K562 (cell line): ENCODE results near the gene RACGAP1. TPM values are rescaled to one million over a fixed set of nuclear protein-coding genes. Genes with fewer than 3 reads are reported as not detected.

Experiments
- ATAC-seq: fragments of 200-7000 bp; cut with Tn5 transposase; 3 replicates; pipeline ENCODE4 v1.9.1; 2020; ENCODE audit warnings: moderate library complexity
- BruUV-seq: library from RNA; stranded (reverse); fragments of 400-500 nt; replicated peaks from 2 replicates; lab custom pipeline; 2021; lab: Mats Ljungman, UMichigan
- CTCF ChIA-PET: fragments of 300-600 bp; formaldehyde crosslinking; extraction: SDS; loops from one replicate; lab custom pipeline; 2021; ENCODE audit warnings: low intra/inter-chr PET ratio; lab: Yijun Ruan, JAX
- POLR2A ChIA-PET: fragments of 300-600, 350-650 bp; sonication (Branson Sonifier 250); formaldehyde crosslinking; extraction: SDS; loops from one replicate; lab custom pipeline; 2021; ENCODE audit warnings: antibody characterized with exemption, inconsistent platforms; lab: Yijun Ruan, JAX
- DNase-seq, 4 experiments: peaks; one replicate each; pipeline versions ENCODE4 v3.0.0 to v3.0.0-alpha.2; 2011 to 2018; ENCODE audit warnings: low spot score in 3 of 4, mixed read lengths in 3 of 4; ENCODE audit errors: extremely low read depth in 1 of 4
- FAIRE-seq: peaks from 2 replicates; lab custom pipeline; 2011; peaks lifted over from hg19 to GRCh38; lab: Jason Lieb, UNC
- H2AFZ ChIP-seq: 2 replicates; pipeline ENCODE4 v1.6.0; 2011; ENCODE audit warnings: low read depth, low read length, control low read depth, inconsistent platforms
- H3K27ac ChIP-seq: fragments of 200-600 bp; 3 replicates; pipeline ENCODE4 v1.8.0; 2011; ENCODE audit warnings: low read depth, mild to moderate bottlenecking, control low read depth, inconsistent platforms, low read length, moderate library complexity, mixed read lengths; ENCODE audit errors: extremely low read depth
- H3K27me3 ChIP-seq, 2 experiments: fragments of 300-600 bp in 1 of 2; 2 replicates in 1 of 2; 3 replicates in 1 of 2; pipeline versions ENCODE4 v1.6.0 to v1.8.0; 2011; ENCODE audit warnings: inconsistent platforms in 2 of 2, low read length in 2 of 2, mild to moderate bottlenecking in 1 of 2, mixed read lengths in 1 of 2, moderate library complexity in 1 of 2; ENCODE audit not compliant: control insufficient read depth in 2 of 2, insufficient read depth in 2 of 2
- H3K36me3 ChIP-seq: fragments of 300-600 bp; 3 replicates; pipeline ENCODE4 v1.8.0; 2011; ENCODE audit warnings: mild to moderate bottlenecking, low read length, inconsistent platforms; ENCODE audit not compliant: control insufficient read depth, insufficient read depth
- H3K4me1 ChIP-seq, 2 experiments: fragments of 200-600 bp in 1 of 2; replicated peaks in 1 of 2; 2 replicates in 1 of 2; 3 replicates in 1 of 2; pipeline versions ENCODE4 v1.5.1 to v1.8.0; 2011; ENCODE audit warnings: inconsistent platforms in 2 of 2, low read length in 2 of 2, mild to moderate bottlenecking in 1 of 2, mixed read lengths in 1 of 2, moderate library complexity in 1 of 2; ENCODE audit not compliant: control insufficient read depth in 2 of 2, insufficient read depth in 2 of 2
- H3K4me2 ChIP-seq: 2 replicates; pipeline ENCODE4 v1.6.1; 2011; ENCODE audit warnings: low read length, control low read depth, inconsistent platforms, mixed read lengths; ENCODE audit not compliant: insufficient read depth
- H3K4me3 ChIP-seq: fragments of 200-600 bp; sonication (generic), shearing (Covaris generic); 2 replicates; pipeline ENCODE4 v1.5.1; 2016; ENCODE audit warnings: control low read depth, inconsistent platforms
- H3K79me2 ChIP-seq: fragments of 200-600 bp; 3 replicates; pipeline ENCODE4 v1.8.0; 2011; ENCODE audit warnings: low read length, inconsistent platforms; ENCODE audit not compliant: control insufficient read depth, insufficient read depth
- H3K9ac ChIP-seq, 2 experiments: 2 replicates each; pipeline versions ENCODE4 v1.6.0 to v1.6.1; 2011; ENCODE audit warnings: low read depth in 2 of 2, low read length in 2 of 2, control low read depth in 1 of 2, inconsistent platforms in 1 of 2, mild to moderate bottlenecking in 1 of 2, mixed read lengths in 1 of 2; ENCODE audit not compliant: insufficient read depth in 1 of 2
- H3K9me1 ChIP-seq: one replicate; pipeline ENCODE4 v1.6.0; 2011; ENCODE audit warnings: inconsistent platforms, mild to moderate bottlenecking, low read length, moderate library complexity; ENCODE audit not compliant: control insufficient read depth, insufficient read depth
- H3K9me3 ChIP-seq: replicated peaks from 2 replicates; pipeline ENCODE4 v1.5.1; 2011; ENCODE audit warnings: low read depth, low read length, inconsistent platforms; ENCODE audit not compliant: control insufficient read depth, insufficient read depth
- H4K20me1 ChIP-seq: replicated peaks from 2 replicates; pipeline ENCODE4 v1.6.1; 2011; ENCODE audit warnings: low read length, inconsistent platforms, mixed read lengths; ENCODE audit not compliant: control insufficient read depth, insufficient read depth
- BRF1 ChIP-seq: IDR thresholded peaks from 3 replicates; pipeline ENCODE4 v1.6.1; 2011; ENCODE audit warnings: borderline replicate concordance, mild to moderate bottlenecking; ENCODE audit not compliant: insufficient read length; ENCODE audit errors: extremely low read depth
- CHD4 ChIP-seq: fragments of 200-600 bp; sonication (generic); IDR thresholded peaks from 3 replicates; pipeline ENCODE4 v1.6.1; 2012; ENCODE audit warnings: low read depth, mild to moderate bottlenecking, mixed read lengths, low read length, inconsistent platforms; ENCODE audit not compliant: insufficient read depth, insufficient replicate concordance, poor library complexity, severe bottlenecking
- EP300 ChIP-seq: IDR thresholded peaks from 2 replicates; pipeline ENCODE4 v1.6.1; 2012; ENCODE audit warnings: low read length, improper control_type of control experiment
- GABPB2 ChIP-seq: fragments of 250-450 bp; sonication (Bioruptor Pico); conservative IDR thresholded peaks from 2 replicates; pipeline ENCODE4 v1.5.1; 2021; ENCODE audit warnings: mild to moderate bottlenecking
- KAT7 ChIP-seq: sonication (generic); formaldehyde crosslinking; IDR thresholded peaks from 2 replicates; pipeline ENCODE4 v1.8.0; 2022; ENCODE audit warnings: missing genetic modification reagents, mild to moderate bottlenecking, borderline replicate concordance
- NR4A1 ChIP-seq, 2 experiments: fragments of 250-450 bp in 1 of 2; fragments of 450-650 bp in 1 of 2; sonication (Bioruptor Pico) in 1 of 2; IDR thresholded peaks; 2 replicates each; pipeline versions ENCODE4 v1.4.0 to v1.6.1; 2016 to 2020; ENCODE audit warnings: mild to moderate bottlenecking in 2 of 2, missing compliant biosample characterization in 1 of 2, missing genetic modification characterization in 1 of 2, moderate library complexity in 1 of 2
- RBM34 ChIP-seq: fragments of 200-400 bp; formaldehyde crosslinking; IDR thresholded peaks from 2 replicates; pipeline ENCODE4 v1.6.1; 2018; ENCODE audit warnings: low read length, borderline replicate concordance; ENCODE audit not compliant: insufficient read depth
- SMAD2 ChIP-seq: fragments of 150-350 bp; IDR thresholded peaks from 2 replicates; pipeline ENCODE4 v1.6.1; 2014; ENCODE audit warnings: low read depth, mild to moderate bottlenecking, low read length
- SMARCE1 ChIP-seq: fragments of 450-650 bp; IDR thresholded peaks from 2 replicates; pipeline ENCODE4 v1.7.1; 2016; ENCODE audit warnings: mild to moderate bottlenecking
- ZEB2 ChIP-seq: fragments of 450-650 bp; IDR thresholded peaks from 2 replicates; pipeline ENCODE4 v1.6.1; 2016
- ZNF354B ChIP-seq: fragments of 250-450 bp; sonication (Bioruptor Pico); IDR thresholded peaks from 2 replicates; pipeline ENCODE4 v1.4.0; 2020
- ZNF551 ChIP-seq: fragments of 250-450 bp; sonication (Bioruptor Pico); IDR thresholded peaks from 2 replicates; pipeline ENCODE4 v1.5.0; 2021; ENCODE audit warnings: mild to moderate bottlenecking, moderate library complexity
- WGBS: fragments of 100-300 bp; shearing (Covaris generic); methylation state at CpG from one replicate; pipeline ENCODE4 v1.1.6; 2016; ENCODE audit warnings: low coverage, mixed read lengths; ENCODE audit not compliant: insufficient coverage; ENCODE audit errors: missing lambda C conversion rate; 5-methylcytosine and 5-hydroxymethylcytosine counted together
- in situ Hi-C: fragments of 300-500 bp; cut with MboI; formaldehyde crosslinking; loops from 4 replicates; pipeline ENCODE4 v1.15.0; 2018; ENCODE audit warnings: inconsistent platforms, mixed read lengths
- intact Hi-C: fragments of 100-400 bp; cut with micrococcal nuclease; formaldehyde crosslinking; loops from 2 replicates; pipeline ENCODE4 v1.14.2; 2022
- polyA plus RNA-seq, 8 experiments: library from polyadenylated mRNA; depleted of rRNA in 4 of 8; stranded (reverse) in 5 of 8; unstranded in 3 of 8; fragments of >200 nt; fragmentation: Nextera tagmentation in 2 of 8; fragmentation: Illumina TruSeq in 1 of 8; extraction: Ambion mirVana in 2 of 8; extraction: Trizol in 1 of 8; gene quantifications; 2 replicates each; pipeline versions ENCODE4 v1.2.1 to v1.2.3, GENCODE V29; 2011 to 2014; ENCODE audit warnings: inconsistent platforms in 1 of 8, missing spikeins in 1 of 8
- total RNA-seq, 7 experiments: library from RNA; depleted of rRNA in 6 of 7; stranded (reverse); fragments of >200 nt in 6 of 7; fragmentation: Illumina TruSeq in 2 of 7; extraction: Trizol in 2 of 7; gene quantifications; 2 replicates each; pipeline versions ENCODE4 v1.2.1 to v1.2.3, GENCODE V29; 2011 to 2021; ENCODE audit warnings: low replicate concordance in 1 of 7
- TF ChIP-seq, protein P1 (sequence below), 2 experiments: fragments of 150-350 bp in 1 of 2; IDR thresholded peaks; 2 replicates each; pipeline ENCODE4 v1.6.1; 2012 to 2016; ENCODE audit warnings: low read depth in 2 of 2, low read length in 2 of 2, mild to moderate bottlenecking in 1 of 2, moderate library complexity in 1 of 2
- TF ChIP-seq, protein P2 (sequence below): fragments of 450-650 bp; formaldehyde crosslinking; IDR thresholded peaks from 2 replicates; pipeline ENCODE4 v1.4.0; 2020; ENCODE audit warnings: mild to moderate bottlenecking, moderate library complexity
- TF ChIP-seq, protein P3 (sequence below): sonication (generic); formaldehyde crosslinking; IDR thresholded peaks from 2 replicates; pipeline ENCODE4 v1.8.1; 2023; ENCODE audit warnings: mild to moderate bottlenecking, missing genetic modification reagents

Gene RACGAP1
- total and polyA plus RNA-seq, 9 of the 15 experiments (the other 6 are each of a cell fraction or from before 2014, with no cell fraction given), result 56.4 to 92.9 (median 71.8) TPM

DNA sequence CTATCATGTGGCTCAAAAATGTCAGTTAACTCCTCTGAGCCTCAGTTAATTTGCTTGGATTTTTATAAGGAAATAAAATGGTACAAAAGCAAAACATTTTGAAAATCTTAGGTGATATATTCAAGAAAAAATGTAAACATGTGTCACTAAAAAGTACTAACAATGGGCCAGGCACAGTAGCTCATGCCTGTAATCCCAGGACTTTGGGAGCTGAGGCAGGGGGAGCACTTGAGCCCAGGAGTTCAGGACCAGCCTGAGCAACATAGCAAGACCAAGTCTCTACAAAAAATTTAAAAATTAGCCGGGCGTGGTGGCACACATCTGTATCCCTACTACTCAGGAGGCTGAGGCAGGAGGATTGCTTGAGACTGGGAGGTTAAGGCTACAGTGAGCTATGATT lies 26.8 kb downstream of the RACGAP1 start (continued):
- TF ChIP-seq, protein P1, sequence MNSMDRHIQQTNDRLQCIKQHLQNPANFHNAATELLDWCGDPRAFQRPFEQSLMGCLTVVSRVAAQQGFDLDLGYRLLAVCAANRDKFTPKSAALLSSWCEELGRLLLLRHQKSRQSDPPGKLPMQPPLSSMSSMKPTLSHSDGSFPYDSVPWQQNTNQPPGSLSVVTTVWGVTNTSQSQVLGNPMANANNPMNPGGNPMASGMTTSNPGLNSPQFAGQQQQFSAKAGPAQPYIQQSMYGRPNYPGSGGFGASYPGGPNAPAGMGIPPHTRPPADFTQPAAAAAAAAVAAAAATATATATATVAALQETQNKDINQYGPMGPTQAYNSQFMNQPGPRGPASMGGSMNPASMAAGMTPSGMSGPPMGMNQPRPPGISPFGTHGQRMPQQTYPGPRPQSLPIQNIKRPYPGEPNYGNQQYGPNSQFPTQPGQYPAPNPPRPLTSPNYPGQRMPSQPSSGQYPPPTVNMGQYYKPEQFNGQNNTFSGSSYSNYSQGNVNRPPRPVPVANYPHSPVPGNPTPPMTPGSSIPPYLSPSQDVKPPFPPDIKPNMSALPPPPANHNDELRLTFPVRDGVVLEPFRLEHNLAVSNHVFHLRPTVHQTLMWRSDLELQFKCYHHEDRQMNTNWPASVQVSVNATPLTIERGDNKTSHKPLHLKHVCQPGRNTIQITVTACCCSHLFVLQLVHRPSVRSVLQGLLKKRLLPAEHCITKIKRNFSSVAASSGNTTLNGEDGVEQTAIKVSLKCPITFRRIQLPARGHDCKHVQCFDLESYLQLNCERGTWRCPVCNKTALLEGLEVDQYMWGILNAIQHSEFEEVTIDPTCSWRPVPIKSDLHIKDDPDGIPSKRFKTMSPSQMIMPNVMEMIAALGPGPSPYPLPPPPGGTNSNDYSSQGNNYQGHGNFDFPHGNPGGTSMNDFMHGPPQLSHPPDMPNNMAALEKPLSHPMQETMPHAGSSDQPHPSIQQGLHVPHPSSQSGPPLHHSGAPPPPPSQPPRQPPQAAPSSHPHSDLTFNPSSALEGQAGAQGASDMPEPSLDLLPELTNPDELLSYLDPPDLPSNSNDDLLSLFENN (IDR thresholded peaks at IDR 0.05; ENCODE audit: low read depth in 2 of 2, low read length in 2 of 2), result no peak
- no peak for TF ChIP-seq SMARCE1
- no peak for TF ChIP-seq BRF1
- no peak for TF ChIP-seq SMAD2

DNA sequence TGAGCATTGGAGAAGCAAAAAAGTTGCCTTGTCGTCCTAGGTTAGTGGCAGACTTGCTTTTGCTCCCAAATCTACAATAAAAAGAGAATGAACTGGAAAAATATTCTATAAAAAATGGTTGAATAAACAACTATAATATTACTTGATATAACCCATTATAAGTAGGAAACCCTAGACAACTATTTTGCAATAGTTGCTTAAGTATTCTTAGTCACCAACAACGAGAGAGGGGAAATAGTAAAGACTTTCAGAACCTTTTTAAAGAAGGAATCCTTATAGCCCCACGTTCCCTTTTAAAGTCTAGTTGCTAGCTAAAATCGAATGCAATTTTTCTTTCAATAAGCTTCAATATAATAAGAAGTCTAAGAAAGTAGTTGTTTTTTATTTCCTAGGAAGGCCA lies 35.0 kb downstream of the RACGAP1 start:
- 89% methylated on average over 4 of the region's 4 CpGs for WGBS
- POLR2A ChIA-PET, result interaction anchor here (0.5 to 1.2 kb wide), 4 partner anchors 12 to 229 kb away, joined by 3 to 6 read pairs (median 3); no protein-coding TSS in a partner anchor
- Histone ChIP-seq H3K4me3 (no peak overlapping the region), H4K20me1 (no peaks in the 10 kb centered on the region), H3K36me3 (peaks cover 87% of the 10 kb centered on the region), H3K27me3 (no peaks in the 10 kb centered on the region), H3K79me2 (no peaks in the 10 kb centered on the region), H3K27ac (no peak overlapping the region), H2AFZ (no peak overlapping the region), H3K9me3 (no peaks in the 10 kb centered on the region), H3K9me1 (no peaks in the 10 kb centered on the region), H3K9ac (no peak overlapping the region), H3K4me2 (no peak overlapping the region), H3K4me1 (no peaks in the 10 kb centered on the region)
- ATAC-seq (no peak), FAIRE-seq (no peak), DNase-seq (no peak)
- intact Hi-C loops (no loop called here), in situ Hi-C loops (no loop called here)
- no TSS peak for BruUV-seq
- CTCF ChIA-PET, result no interaction called here
- TF ChIP-seq EP300 (no peak), SMARCE1 (no peak), RBM34 (no peak), CHD4 (no peak), ZNF551 (CRISPR knock-in tag) (no peak), NR4A1 (CRISPR knock-in tag; IDR thresholded peaks at IDR 0.05) (no peak), NR4A1 (tag; IDR thresholded peaks at IDR 0.05) (no peak), ZEB2 (no peak), GABPB2 (no peak), ZNF354B (CRISPR knock-in tag) (no peak), BRF1 (no peak), KAT7 (CRISPR knock-in tag) (no peak)
- TF ChIP-seq, protein P2, sequence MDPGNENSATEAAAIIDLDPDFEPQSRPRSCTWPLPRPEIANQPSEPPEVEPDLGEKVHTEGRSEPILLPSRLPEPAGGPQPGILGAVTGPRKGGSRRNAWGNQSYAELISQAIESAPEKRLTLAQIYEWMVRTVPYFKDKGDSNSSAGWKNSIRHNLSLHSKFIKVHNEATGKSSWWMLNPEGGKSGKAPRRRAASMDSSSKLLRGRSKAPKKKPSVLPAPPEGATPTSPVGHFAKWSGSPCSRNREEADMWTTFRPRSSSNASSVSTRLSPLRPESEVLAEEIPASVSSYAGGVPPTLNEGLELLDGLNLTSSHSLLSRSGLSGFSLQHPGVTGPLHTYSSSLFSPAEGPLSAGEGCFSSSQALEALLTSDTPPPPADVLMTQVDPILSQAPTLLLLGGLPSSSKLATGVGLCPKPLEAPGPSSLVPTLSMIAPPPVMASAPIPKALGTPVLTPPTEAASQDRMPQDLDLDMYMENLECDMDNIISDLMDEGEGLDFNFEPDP (CRISPR knock-in tag), result no peak
- TF ChIP-seq, protein P3, sequence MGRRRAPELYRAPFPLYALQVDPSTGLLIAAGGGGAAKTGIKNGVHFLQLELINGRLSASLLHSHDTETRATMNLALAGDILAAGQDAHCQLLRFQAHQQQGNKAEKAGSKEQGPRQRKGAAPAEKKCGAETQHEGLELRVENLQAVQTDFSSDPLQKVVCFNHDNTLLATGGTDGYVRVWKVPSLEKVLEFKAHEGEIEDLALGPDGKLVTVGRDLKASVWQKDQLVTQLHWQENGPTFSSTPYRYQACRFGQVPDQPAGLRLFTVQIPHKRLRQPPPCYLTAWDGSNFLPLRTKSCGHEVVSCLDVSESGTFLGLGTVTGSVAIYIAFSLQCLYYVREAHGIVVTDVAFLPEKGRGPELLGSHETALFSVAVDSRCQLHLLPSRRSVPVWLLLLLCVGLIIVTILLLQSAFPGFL (CRISPR knock-in tag), result no peak
